ENCODE results near the gene PTPN5. TPM values are rescaled to one million over a fixed set of nuclear protein-coding genes. Genes with fewer than 3 reads are reported as not detected.

The PTPN5 gene
- total RNA-seq, 1 experiment from 2014 or later: not detected

DNA sequence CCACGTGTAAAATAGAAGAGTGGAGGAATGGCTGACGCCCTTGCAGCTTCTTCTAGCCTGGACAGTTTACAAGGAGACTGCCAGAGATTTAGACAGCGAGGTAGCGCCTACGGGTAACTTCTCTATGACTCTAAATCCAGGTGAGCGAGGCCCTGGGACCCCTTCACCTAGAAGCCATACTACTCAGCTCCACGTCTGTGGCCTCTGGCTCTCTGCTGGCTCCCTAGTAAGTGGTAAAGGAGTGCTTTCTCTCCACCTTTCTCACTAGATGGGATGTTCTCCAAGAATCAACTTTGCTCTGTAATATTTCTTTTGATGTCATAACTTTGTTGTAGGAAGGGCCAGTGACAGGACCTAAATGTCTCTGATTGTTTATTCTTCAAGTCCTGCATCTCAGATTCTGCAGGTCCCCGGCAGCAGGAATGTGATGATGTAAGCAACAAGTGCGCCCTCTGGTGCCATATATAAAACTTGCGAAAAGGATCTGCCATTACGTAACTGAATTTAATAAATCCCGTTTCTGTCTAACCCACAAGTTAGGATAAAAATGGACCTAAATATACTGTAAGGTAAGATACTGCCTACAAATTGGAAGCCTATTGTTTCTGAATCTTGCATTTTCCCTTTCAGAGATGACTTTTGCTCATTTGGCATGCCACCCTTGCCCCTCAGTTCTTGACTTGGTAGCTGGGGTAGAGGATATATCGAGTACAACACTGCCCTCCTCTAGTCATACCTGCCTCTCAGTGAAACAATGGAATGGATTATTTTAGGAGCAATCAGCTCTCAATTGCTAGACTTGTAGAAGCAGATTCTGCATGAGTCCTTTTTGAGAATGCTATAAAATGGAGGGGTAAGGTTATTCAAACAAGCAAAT lies 11.0 kb upstream of the PTPN5 start:
- TF ChIP-seq POLR2AphosphoS5 (IDR thresholded peaks at IDR 0.05; ENCODE audit: low read depth, low read length): no peak
- TF ChIP-seq, protein P1, sequence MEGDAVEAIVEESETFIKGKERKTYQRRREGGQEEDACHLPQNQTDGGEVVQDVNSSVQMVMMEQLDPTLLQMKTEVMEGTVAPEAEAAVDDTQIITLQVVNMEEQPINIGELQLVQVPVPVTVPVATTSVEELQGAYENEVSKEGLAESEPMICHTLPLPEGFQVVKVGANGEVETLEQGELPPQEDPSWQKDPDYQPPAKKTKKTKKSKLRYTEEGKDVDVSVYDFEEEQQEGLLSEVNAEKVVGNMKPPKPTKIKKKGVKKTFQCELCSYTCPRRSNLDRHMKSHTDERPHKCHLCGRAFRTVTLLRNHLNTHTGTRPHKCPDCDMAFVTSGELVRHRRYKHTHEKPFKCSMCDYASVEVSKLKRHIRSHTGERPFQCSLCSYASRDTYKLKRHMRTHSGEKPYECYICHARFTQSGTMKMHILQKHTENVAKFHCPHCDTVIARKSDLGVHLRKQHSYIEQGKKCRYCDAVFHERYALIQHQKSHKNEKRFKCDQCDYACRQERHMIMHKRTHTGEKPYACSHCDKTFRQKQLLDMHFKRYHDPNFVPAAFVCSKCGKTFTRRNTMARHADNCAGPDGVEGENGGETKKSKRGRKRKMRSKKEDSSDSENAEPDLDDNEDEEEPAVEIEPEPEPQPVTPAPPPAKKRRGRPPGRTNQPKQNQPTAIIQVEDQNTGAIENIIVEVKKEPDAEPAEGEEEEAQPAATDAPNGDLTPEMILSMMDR (IDR thresholded peaks at IDR 0.05): peak; percentile 80
- TF ChIP-seq, protein P2, sequence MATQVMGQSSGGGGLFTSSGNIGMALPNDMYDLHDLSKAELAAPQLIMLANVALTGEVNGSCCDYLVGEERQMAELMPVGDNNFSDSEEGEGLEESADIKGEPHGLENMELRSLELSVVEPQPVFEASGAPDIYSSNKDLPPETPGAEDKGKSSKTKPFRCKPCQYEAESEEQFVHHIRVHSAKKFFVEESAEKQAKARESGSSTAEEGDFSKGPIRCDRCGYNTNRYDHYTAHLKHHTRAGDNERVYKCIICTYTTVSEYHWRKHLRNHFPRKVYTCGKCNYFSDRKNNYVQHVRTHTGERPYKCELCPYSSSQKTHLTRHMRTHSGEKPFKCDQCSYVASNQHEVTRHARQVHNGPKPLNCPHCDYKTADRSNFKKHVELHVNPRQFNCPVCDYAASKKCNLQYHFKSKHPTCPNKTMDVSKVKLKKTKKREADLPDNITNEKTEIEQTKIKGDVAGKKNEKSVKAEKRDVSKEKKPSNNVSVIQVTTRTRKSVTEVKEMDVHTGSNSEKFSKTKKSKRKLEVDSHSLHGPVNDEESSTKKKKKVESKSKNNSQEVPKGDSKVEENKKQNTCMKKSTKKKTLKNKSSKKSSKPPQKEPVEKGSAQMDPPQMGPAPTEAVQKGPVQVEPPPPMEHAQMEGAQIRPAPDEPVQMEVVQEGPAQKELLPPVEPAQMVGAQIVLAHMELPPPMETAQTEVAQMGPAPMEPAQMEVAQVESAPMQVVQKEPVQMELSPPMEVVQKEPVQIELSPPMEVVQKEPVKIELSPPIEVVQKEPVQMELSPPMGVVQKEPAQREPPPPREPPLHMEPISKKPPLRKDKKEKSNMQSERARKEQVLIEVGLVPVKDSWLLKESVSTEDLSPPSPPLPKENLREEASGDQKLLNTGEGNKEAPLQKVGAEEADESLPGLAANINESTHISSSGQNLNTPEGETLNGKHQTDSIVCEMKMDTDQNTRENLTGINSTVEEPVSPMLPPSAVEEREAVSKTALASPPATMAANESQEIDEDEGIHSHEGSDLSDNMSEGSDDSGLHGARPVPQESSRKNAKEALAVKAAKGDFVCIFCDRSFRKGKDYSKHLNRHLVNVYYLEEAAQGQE (IDR thresholded peaks at IDR 0.05; ENCODE audit: insufficient read depth in 1 of 2, low read depth in 2 of 2, low read length in 1 of 2): no peak
- TF ChIP-seq SIN3A (IDR thresholded peaks at IDR 0.05; ENCODE audit: borderline replicate concordance, insufficient read depth, low read depth, low read length): no peak
- no peak for TF ChIP-seq TCF7L2 (IDR thresholded peaks at IDR 0.05; ENCODE audit: low read depth, low read length)
- Histone ChIP-seq H3K4me3 (ENCODE audit: low read depth in 2 of 2, low read length in 2 of 2) (no peak overlapping the region), H3K27me3 (ENCODE audit: control insufficient read depth, insufficient read depth, low read length) (peaks cover 11% of the 10 kb centered on the region), H3K9me3 (ENCODE audit: control insufficient read depth, insufficient read depth, low read depth, low read length) (no peaks in the 10 kb centered on the region), H3K27ac (ENCODE audit: low read length) (no peak overlapping the region), H3K36me3 (ENCODE audit: control insufficient read depth, insufficient read depth, low read length) (no peaks in the 10 kb centered on the region), H3K4me1 (ENCODE audit: control insufficient read depth, insufficient read depth, low read length) (no peaks in the 10 kb centered on the region)
- CTCF ChIA-PET: no interaction called here
- ATAC-seq: peak; percentile 84
- intact Hi-C loops (cut with micrococcal nuclease; ENCODE audit: unreplicated experiment): loop anchor here (2.0 kb wide), 1 partner anchor 28 kb away; no protein-coding TSS in a partner anchor
- in situ Hi-C loops (cut with HindIII; ENCODE audit: low pct_unique_long_range_greater_than_20kb, low sequenced_read_pairs): no loop called here
- no TSS peak for BruUV-seq (replicated peaks)
- POLR2A ChIA-PET: no interaction called here
- peak; percentile 20 for DNase-seq (ENCODE audit: low read depth, low spot score)

DNA sequence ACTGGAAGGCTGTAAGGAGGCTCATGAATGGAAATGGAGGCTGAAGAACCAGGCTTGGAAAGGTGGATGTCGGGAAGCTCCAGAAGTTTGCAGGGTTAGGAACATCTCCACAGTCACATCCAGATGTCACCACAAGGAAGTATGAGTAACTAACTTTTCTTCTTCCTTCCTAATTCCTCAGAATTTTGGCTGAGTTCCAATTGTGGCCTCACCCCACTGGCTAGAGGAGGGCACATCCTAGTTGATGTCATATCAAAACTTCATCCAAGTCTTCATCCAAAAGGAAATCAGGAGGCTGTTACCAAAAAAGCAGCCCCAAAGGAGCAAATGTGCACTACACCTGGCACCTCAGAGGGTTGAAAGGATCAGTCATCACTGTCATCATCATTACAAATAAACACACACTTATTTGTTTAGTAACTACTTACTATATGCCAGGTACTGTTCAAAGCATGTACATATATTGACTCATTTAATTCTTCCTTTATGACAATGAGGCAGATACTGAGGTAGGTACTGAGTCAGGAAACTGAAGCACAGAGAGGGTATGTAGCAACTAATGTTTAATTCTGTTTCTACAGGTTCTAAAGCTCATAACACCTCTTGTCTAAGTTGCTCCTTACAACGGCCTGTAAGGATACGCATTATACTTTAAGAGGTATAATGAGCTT lies 7.3 kb upstream of the PTPN5 start:
- CTCF ChIA-PET: interaction anchor here (0.6 to 1.1 kb wide), 2 partner anchors 23 to 290 kb away, joined by 3 to 5 read pairs; no protein-coding TSS in a partner anchor
- H3K27me3 ChIP-seq (ENCODE audit: control insufficient read depth, insufficient read depth, low read length): peaks cover 19% of the 10 kb centered on the region
- intact Hi-C loops (cut with micrococcal nuclease; ENCODE audit: unreplicated experiment) (no loop called here), in situ Hi-C loops (cut with HindIII; ENCODE audit: low pct_unique_long_range_greater_than_20kb, low sequenced_read_pairs) (no loop called here)
- POLR2A ChIA-PET: no interaction called here
- H3K4me3 ChIP-seq (ENCODE audit: low read depth in 2 of 2, low read length in 2 of 2): no peak overlapping the region
- no peaks in the 10 kb centered on the region for H3K9me3 ChIP-seq (ENCODE audit: control insufficient read depth, insufficient read depth, low read depth, low read length)
- no TSS peak for BruUV-seq (replicated peaks)
- H3K36me3 ChIP-seq (ENCODE audit: control insufficient read depth, insufficient read depth, low read length): no peaks in the 10 kb centered on the region
- no peak for TF ChIP-seq TCF7L2 (IDR thresholded peaks at IDR 0.05; ENCODE audit: low read depth, low read length)
- TF ChIP-seq, protein P2 (IDR thresholded peaks at IDR 0.05; ENCODE audit: insufficient read depth in 1 of 2, low read depth in 2 of 2, low read length in 1 of 2): no peak
- no peak for TF ChIP-seq SIN3A (IDR thresholded peaks at IDR 0.05; ENCODE audit: borderline replicate concordance, insufficient read depth, low read depth, low read length)
- TF ChIP-seq, protein P1 (IDR thresholded peaks at IDR 0.05): no peak
- TF ChIP-seq POLR2AphosphoS5 (IDR thresholded peaks at IDR 0.05; ENCODE audit: low read depth, low read length): no peak
- H3K4me1 ChIP-seq (ENCODE audit: control insufficient read depth, insufficient read depth, low read length): no peaks in the 10 kb centered on the region
- DNase-seq (ENCODE audit: low read depth, low spot score) (no peak), ATAC-seq (no peak)
- no peak overlapping the region for H3K27ac ChIP-seq (ENCODE audit: low read length)
